K562 (cell line): ENCODE results near the gene VGLL1.

Experiments
- HCFC1 ChIP-seq: IDR thresholded peaks from 2 replicates; pipeline ENCODE4 v1.6.1; 2012; ENCODE audit warnings: low read depth, low read length, improper control_type of control experiment
- TF ChIP-seq, protein P1 (sequence below): sonication (generic); formaldehyde crosslinking; IDR thresholded peaks from 2 replicates; pipeline ENCODE4 v1.5.0; 2020; ENCODE audit warnings: missing genetic modification reagents

DNA sequence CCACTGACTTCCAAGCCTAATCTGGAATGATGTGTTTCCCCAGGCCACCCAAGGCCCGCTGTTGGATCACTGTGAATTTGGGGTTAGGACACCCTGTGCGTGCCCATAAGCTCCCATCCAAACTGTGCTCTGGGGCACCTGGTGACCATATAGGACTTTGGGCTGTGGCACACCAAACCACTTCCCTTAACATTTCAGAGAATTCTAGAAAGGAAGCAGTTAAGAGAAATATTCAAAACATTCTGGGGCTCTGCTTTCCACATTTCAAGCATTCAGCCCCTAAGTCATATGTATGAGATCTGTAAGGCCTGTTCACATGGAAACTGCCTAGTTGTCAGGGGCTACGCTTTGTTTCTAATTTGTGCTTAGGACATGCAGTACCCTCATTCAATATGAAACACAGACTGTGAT is 14.4 kb downstream of the VGLL1 start:
- TF ChIP-seq, protein P1, sequence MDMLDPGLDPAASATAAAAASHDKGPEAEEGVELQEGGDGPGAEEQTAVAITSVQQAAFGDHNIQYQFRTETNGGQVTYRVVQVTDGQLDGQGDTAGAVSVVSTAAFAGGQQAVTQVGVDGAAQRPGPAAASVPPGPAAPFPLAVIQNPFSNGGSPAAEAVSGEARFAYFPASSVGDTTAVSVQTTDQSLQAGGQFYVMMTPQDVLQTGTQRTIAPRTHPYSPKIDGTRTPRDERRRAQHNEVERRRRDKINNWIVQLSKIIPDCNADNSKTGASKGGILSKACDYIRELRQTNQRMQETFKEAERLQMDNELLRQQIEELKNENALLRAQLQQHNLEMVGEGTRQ (CRISPR knock-in tag): no peak
- TF ChIP-seq HCFC1: no peak
